OCI-M1 (cell line): Measurements from ENCODE around the gene KLHDC8A.

Experiments used
- DNase-seq: peaks from one replicate; lab custom pipeline; 2025; lab: John Stamatoyannopoulos, UW

KLHDC8A gene

DNA sequence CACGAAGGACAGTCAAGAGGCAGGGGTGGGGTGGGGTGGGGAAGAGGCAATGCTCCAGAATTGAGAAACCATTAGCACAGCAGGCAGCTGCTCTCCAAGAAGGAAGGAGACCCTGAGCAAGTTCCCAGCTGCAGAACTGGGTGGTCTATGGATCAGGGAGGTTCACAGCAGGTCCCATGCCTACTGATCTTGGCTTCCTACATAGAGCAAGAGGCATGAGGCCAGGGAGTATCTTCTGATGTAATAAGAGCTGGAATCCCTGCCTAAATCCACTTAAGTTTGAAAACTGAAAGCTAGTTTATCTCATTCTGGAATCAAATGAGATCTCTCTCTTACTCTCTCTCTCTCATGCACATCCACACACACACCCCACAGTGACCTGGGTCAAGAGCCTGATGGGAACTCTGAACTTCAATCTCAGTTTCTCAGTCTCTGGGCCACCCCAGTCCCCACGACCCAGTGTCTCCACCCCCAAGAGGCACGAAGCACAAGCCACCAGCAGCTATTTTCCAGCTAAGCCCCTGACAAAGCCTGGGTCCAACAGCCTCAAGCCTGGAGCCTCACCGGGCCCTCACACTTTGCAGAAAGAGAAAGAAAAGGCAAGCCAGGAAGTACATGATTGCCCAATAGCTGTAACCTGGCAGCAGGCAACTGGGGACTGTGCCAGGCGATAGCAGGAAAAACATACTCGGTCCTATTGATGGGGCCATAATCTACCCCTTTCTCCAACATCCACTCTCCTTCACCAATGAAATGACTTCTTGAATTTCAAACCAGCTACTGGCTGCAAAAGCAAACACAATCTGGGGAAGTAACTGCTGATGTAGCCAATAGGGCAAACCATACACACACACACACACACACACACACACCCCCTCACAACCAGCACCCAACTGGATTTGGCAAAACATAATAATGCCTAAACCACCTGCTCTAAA is 37.4 kb downstream of the KLHDC8A start:
- DNase-seq: peak; percentile 61

DNA sequence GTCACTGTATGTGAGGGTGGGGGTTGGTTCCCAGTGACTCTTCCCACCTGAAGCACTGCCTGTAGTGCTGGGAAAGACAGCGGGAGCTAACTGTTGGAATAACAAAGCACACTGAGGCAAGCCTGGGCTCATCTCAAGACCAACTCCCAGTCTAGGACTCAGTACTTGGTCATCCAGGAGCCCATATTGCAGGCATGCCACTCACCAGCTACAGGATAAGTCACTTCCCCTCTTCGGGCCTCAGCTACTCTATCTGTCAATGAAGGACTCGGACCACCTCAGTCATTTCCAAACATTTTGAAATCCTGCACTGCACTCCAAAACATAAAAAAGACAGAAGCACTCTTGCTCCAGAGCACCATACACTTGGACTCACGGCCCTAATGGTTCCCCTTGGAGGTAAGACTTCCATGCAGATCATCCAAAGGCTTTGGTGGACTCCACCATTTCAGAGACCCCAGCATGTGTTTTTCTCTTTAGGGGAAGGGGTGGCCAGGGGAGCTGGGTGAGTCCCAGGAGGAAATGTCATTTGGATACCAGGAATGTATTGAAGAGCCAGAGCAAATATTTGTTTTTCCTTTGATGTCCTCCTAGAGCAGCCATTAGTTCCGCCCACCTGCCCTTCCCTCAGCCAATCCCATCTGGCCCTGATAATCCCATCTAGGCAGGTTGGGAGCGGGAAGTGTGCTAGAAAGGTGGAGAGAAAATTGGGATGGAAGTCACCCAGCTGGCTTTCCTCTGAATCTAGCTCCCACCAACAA is 38.3 kb downstream of the KLHDC8A start:
- no peak for DNase-seq

DNA sequence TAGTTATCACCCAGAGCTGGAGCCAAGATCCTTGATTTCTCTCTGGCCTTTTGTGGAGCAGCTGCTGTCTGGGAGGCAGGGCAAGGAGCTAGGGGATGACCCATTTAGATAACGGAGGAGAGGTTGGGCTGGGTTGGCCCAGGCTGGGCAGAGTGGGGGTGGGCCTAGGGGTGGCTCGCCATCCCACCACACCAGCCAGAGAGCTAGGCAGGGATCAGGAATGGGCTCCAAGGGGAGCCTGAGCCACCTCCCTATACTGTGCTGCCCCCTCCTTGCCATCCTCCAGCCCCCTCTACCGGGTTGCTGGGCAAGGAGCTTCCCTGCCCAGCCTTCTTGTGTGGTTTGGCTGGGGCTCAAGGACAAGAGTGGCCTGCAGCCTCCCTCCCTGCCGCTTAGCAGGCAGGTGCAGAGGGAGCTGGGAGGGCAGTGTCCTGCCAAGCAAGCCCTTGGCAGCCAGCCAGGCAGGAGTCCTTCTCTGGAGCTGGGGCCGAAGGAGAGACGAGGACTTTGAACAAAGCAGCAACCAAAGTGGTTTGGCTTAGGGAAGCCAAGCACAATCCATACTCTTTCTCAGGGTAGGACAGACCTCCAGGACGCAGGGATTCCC is 39.3 kb downstream of the KLHDC8A start:
- no peak for DNase-seq

DNA sequence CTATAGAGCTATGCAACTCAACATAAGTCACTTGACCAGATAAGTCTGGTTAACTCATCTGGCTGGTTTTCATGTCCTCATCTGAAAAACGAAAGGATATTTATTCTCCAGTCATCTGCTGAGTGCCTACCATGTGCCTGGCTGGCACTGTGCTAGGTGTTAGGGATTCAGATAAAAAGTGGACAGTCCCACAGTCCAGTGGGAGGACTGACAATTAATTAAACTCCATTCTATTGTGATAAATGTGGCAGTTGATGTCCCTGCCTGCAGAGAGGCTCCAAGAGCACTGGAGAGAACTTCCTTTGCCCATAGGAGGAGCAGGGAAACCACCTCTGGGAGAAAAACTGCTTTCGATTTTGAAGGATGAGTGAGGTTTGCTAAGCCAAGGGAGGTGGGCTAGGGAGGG is 40.6 kb downstream of the KLHDC8A start:
- DNase-seq: peak; percentile 57

DNA sequence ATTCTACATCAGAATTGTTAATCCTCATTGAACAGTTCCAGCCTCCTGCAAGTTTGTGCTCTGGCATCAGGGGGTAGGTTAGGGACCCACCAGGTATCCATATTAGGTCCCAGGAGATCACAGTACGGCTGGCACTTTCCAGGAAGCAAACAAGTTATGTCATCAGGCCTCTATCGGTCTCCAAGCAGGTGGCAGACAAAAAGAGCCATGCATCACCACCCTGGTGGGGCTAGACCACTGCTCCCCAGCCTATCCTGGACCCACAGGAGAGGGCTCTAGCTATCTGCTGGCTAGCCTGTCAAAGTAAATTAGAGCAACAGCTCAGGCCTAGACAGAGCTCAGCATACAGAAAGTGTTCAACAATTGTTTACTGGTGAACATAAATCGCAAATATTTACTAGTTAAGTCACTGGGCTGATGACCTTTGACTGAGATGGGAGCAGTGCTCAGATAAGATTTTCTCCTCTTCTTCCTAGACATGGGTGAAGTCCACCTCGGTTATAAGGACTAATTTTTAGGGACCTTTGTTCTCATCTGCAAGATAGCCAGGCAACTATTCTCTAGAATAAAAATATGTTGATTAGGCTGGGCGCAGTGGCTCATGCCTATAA is 41.6 kb downstream of the KLHDC8A start:
- no peak for DNase-seq

DNA sequence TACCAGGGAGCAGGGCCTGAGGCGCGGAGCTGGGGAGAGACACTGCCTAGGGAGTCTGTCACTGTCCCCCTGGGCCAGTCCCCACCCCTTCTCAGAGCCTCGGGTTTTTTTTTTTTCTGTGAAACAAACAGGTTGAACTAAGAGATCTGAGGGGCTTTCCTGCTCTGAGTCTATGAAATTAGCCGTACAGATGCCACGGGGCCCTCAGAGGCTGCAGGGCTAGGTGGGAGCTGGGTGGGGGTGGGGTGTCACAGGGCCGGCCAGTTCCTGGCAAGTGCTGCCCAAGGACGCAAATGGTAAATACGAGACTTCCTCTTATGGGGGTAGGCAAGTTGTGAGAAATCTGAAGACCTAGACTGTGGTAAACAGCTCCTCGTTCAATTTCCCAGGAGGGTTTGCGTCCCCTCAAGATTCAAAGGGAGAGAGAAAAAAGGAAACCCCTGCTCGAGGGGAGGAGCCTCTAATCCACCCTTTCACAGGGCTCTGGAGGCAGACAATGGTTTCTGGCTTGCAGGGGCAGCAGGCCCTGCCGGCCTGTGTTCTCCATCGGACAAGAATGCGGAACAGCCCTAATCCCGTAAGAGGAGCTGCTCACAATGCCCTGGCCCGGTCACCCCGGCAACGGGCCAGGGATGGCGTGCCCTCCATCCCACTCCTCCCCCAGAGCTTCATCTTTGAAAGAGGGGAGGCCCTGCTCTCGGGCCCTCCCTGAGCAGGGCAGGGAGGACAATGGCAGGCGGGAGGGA is 43.0 kb downstream of the KLHDC8A start:
- DNase-seq: no peak

DNA sequence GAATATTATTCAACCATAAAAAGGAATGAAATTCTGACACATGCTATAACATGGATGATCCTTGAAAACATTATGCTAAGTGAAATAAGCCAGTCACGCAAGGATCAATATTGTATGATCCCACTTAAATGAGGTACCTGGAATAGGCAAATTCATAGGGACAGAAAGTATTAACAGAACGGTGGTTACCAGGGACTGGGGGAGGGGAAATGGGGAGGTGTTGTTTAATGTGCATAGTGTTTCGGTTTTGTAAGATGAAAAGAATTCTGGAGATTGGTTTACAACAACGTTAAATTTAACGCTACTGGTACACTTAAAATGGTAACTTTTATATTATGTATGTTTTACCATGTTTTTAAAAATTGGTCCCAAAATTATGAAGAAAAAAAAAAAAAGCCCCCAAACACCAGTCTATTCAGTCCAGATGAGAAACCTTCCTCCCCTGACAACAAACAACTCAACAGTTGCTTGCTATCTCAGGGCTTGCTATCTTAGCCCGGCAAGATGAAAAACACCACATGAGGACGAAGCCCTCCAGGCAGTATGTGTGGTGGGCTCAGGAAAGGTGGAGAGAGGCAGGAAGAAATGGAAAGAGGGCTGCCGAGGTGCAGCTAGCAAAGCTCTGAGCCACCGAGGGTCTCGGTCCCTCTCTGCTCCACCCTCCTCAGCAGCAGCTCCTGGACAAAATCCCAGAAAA is 43.7 kb downstream of the KLHDC8A start:
- no peak for DNase-seq

DNA sequence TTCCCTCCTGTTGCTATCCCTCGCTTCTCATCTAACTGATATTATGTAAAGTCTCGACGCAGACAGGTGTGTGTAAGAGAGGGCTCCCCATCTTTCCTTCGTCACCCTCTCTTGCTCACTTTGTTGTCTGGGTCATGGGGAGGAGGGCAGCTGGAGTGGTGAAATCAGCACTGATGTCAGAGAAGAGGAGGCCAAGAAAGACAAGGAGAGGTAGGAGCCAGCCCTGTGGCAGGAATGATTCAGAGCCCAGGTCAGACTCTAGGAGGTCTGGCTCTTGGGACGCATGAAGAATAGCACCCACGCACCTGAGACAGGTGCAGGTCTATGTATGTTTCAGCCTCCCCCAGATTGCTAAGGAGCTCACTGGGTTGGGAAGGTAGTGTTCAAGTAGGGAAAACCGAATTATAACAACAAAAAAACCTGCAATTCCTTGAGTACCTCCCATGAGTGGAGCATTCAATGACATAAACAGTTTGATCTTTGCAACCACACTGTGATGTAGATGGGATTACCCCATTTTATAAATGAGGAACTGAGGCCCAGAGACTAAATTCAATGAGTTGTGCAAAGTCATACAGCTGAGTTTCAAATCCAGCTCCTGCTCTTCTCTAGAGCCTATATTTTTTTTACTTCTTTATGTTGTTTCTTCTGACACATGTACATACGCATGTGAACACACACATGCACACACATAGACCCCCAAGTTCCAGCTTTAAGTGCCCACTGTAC is 45.6 kb downstream of the KLHDC8A start:
- peak; percentile 14 for DNase-seq

DNA sequence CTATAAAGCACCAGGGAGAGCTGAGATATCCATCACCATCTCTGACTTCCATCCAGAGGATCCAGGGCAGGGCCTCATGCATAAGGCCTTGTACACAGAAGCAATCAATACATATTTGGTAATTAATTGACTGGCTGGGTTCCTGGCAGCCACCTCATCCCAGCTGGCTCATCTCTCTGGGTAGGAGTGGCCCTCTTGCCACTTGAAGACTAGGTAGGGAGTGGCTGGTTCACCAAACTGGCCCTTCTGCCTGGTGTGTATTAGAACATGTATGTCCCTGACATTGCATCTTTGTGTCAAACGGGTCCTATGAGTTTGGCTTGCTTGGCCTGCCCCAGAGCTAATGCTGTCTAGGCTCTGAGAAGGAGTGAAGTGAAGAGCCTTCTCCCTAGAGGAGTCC is 47.0 kb downstream of the KLHDC8A start:
- DNase-seq: no peak

DNA sequence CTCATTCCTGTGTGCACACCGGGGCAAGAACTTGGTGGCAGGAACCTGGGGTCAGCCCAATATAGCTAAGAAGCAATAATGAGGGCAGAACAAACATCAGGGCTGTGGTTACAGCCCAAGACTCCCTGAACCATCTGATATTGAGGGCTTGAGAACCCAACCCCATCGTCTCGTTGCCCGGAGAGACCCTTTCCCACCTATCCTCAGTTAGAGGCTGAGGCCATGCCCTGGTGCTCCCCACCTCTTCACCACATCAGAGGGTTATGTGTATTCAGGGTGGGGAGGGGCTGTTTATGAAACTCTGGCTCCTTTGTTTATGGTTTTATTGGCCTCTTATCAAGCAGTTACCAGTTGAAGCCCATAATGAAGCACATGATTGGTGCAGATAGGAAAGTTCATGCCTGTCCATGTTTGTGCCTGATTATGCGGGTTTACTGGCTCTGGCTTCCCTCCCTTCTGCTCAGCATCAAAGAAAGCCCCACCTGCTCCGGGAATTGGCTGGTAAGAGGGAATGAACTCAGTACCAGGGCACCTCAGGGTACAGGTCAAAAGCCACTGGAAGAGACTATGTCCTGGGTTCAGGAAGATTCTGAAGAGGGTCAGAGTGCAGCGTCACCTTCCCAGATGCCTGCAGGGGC is 49.7 kb downstream of the KLHDC8A start:
- peak; percentile 47 for DNase-seq

DNA sequence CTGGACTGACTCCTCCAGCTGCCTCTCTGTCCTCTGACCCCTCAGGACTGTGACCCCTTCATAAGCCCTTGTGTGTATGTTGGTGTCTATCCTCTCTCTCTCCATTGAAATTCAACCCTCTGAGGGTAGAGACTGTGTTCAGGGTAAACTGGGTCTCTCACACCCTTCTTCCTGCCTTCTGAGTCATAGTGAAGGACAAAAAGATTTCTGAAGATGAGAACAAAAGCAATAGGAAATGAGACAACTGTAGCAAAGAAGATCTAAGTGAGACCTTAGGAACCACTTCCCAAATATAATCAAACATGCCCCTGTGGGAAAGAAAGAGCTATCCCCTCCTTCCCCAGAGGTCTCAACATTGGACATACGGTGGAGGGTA is 52.0 kb downstream of the KLHDC8A start:
- DNase-seq: no peak

DNA sequence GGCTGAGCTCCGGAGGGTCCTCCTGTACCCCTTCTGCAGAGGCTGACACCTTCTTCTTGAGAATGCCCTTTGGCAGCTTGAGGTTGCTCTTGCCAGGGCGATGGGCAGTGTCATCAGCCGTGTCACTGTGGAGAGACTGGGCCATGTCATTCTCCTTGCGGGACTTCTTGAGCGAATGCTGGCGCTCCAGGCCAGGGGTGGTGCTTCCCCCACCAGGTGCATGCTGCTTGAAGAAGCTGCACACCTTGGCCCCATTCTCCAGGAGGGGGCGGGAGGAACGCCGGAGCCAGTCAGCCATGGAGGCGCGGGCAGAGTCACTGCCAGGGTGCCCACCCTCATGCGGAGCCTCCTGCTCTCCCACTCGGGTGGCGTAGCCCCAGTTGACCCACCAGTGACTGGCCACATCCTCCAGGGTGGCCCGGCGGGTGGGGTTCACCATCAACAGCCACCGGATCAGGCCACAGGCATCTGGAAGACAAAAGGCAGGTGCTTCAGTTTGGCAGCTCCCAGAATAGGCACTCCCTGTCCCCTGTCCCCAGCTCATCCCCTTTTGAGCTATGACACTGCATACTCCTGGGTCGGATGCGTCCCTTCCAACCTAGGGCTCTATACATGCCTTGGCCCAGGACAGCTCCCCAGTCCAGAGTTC is 52.6 kb downstream of the KLHDC8A start:
- no peak for DNase-seq

DNA sequence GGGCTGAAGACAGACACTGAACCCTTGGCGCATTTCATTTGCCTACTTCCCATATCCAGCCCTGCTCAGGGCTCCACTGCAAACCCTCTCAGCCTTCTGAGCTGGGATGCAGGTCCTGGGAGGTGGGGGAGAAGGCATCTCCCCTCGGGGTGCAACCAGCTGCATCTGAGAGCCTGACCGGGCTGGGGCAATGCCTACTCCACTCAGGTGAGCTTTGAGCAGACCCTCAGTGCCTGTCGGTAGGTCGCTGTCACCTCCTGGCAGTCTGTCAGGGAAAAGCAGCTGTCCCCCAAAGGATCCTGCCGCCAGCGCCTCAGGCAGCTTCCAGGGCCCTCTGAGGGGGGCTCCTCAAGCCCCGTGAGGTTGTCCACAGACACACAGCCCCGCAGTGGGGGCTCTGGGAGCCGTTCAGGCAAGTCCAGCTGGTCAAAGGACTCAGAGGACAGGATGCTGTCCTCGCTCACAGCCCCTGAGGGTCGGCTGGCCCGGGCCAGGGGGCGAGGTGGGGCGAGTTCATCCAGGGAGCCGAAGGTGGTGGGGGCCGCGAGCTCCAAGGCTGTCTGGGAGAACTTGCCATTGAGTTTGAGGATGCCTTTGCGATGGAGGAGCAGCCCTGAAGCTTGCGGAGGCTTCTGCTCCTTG is 53.4 kb downstream of the KLHDC8A start:
- no peak for DNase-seq

DNA sequence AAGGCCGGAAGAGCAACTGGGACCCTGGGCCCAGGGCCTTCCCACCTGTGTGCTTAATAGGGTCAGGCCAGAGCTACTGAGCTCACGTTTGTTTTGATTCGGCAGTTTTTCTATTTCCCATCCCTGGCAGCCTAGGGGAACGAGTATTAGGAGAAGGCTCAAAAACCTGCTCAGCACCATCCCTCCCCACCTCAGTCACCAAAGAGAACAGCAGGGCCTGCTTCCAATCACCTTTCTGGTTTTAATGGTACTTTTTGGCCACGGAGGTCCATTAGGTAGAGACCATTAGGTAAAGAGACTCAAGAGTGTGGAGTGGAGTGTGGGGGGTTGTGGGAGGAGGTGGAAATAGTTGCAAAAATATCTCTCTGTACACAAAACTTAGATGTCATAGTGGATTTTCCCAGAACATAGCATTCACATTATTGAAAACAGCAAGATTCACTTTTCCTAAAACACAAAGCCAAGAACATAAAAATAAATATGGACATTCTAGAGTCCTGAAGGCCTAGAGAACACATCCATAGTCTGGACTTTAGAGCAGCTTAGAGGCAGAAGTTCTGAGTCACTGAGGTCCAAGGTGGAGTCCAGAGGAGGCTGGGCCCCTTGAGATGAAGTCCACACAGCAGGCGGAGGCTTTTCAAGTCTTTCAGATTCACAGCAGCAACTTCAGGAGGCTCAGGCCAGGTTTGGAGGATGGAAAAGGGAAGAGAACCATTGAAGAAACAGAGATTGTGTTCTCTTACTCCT is 54.7 kb downstream of the KLHDC8A start:
- no peak for DNase-seq

DNA sequence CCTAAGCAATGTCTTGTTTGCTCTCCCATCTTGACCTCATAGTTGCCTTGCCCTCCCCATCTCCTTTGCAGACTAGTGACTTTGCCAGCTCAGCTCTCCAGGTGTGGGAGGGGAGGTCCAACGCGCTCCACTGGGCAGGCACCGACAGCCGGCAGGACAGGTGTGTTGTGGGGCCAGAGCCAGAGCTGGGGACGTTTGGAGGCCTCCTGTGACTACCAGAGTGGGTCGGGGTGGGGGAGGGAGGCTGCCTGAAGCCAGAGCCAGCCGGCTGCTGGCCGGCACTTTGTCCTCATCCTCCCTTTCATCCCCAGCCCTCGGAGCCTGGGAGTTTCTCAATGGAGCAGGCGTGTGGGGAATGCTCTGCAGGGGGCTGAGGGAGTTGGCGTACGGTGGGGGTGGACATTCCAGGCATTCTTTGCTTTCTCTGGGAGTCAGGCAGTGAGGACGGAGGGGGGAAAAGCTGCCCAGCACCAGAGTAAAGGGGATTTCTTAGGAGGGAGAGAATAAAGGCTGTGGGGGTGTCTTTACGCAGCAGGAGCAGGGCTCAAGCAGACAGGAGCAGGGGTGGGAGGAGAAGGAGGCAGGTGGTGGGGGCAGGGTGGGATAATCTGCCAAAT is 55.4 kb downstream of the KLHDC8A start:
- no peak for DNase-seq

DNA sequence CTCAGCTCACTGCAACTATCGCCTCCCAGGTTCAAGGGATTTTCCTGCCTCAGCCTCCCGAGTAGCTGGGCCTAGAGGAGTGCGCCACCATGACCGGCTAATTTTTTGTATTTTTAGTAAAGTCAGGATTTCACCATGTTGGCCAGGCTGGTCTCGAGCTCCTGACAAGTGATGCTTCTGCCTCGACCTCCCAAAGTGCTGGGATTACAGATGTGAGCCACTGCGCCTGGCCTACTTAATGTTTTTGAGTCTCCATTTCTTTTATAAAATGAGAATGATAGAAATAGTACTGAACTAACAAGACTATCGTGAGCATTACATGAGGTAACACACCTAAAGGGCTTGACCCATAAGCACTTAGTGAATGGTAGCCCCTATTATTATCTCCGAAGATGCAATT is 56.6 kb downstream of the KLHDC8A start:
- no peak for DNase-seq

DNA sequence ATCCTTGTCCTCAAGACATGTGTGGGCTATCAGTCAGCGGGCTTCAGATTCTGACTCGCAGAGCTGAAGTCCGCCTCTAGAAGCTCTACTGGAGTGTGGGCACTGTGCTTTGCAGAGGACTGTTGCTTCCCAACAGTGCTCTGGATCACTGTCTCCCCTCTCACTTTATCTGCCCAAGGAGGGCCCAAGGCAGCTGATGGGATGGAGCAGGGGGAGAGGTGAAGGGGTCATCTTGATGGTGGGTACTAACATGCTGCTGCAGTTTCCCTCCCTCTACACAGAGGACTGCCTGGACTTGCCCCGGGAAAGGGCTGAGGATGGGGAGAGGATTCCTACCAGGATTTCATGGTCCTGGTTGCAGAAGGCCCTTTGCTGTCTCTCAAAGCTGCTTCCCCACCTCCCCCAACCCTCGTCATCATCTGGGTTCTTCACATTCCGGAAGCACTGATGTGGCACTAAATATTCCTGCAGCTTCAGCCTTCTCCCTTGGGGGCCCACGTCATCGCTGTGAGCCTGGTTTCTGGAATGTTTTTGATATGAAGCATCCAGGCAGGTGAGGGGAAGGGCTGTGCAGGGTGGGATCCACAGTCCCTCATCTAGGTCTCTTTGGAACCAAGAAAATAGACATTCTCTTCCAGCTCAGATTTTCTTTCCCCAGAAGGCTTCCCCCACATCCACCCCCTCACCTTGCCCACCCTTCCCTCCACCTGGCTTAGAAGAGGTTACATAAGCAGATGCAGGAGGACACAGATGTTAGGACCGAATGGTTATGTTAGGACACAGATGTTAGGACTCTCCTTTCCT is 58.3 kb downstream of the KLHDC8A start:
- no peak for DNase-seq
